HepG2 (cell line): Measurements from ENCODE around the gene NACAD. TPM values are rescaled to one million over a fixed set of nuclear protein-coding genes. Genes with fewer than 3 reads are reported as not detected.
A peak's percentile ranks its signal among the peaks of the same experiment; 100 is the strongest.

ENCODE experiments used
- ATAC-seq: fragments of 200-7000 bp; cut with Tn5 transposase; 3 replicates; pipeline ENCODE4 v1.9.1; 2020; ENCODE audit warnings: mild to moderate bottlenecking, moderate library complexity
- Bru-seq: library from RNA; stranded (reverse); fragments of 400-500 nt; gene quantifications from one replicate; lab custom pipeline; 2021; lab: Mats Ljungman, UMichigan
- BruChase-seq, 2 experiments: library from RNA; stranded (reverse); fragments of 400-500 nt; gene quantifications; one replicate each; lab custom pipeline; 2021; lab: Mats Ljungman, UMichigan
- BruUV-seq: library from RNA; stranded (reverse); fragments of 400-500 nt; replicated peaks from 2 replicates; lab custom pipeline; 2021; lab: Mats Ljungman, UMichigan
- CTCF ChIA-PET: fragments of 300-600 bp; formaldehyde crosslinking; extraction: SDS; loops from one replicate; lab custom pipeline; 2021; ENCODE audit warnings: low total read pairs, inconsistent platforms, low intra/inter-chr PET ratio; lab: Yijun Ruan, JAX
- POLR2A ChIA-PET: fragments of 350-600 bp; sonication (Branson Sonifier 250); formaldehyde crosslinking; loops from one replicate; lab custom pipeline; 2020; ENCODE audit warnings: antibody characterized with exemption, inconsistent platforms; lab: Yijun Ruan, JAX
- DNase-seq: peaks from one replicate; pipeline ENCODE4 v3.0.0-alpha.2; 2015; ENCODE audit warnings: low spot score
- FAIRE-seq: peaks from 3 replicates; lab custom pipeline; 2011; peaks lifted over from hg19 to GRCh38; lab: Jason Lieb, UNC
- H2AFZ ChIP-seq: one replicate; pipeline ENCODE4 v1.6.1; 2011; ENCODE audit warnings: low read length, inconsistent platforms
- H3K27ac ChIP-seq: fragments of 300-600 bp; 3 replicates; pipeline ENCODE4 v1.8.0; 2011; ENCODE audit warnings: mixed run types, mild to moderate bottlenecking, mixed read lengths, low read length, inconsistent platforms; ENCODE audit not compliant: insufficient read depth; ENCODE audit errors: extremely low read length
- H3K27me3 ChIP-seq, 2 experiments: fragments of 200-600 bp in 1 of 2; 2 replicates in 1 of 2; 3 replicates in 1 of 2; pipeline versions ENCODE4 v1.6.0 to v1.8.0; 2011; ENCODE audit warnings: low read length in 2 of 2, mild to moderate bottlenecking in 2 of 2, moderate library complexity in 2 of 2, inconsistent platforms in 1 of 2; ENCODE audit not compliant: insufficient read depth in 2 of 2, control insufficient read depth in 1 of 2
- H3K36me3 ChIP-seq, 2 experiments: fragments of 200-600 bp in 1 of 2; replicated peaks in 1 of 2; 2 replicates in 1 of 2; 3 replicates in 1 of 2; pipeline versions ENCODE4 v1.5.1 to v1.8.0; 2011; ENCODE audit warnings: low read length in 2 of 2, inconsistent platforms in 1 of 2; ENCODE audit not compliant: insufficient read depth in 2 of 2, control insufficient read depth in 1 of 2
- H3K4me1 ChIP-seq: 2 replicates; pipeline ENCODE4 v1.5.1; 2012; ENCODE audit warnings: low read length, inconsistent platforms; ENCODE audit not compliant: insufficient read depth
- H3K4me2 ChIP-seq: 2 replicates; pipeline ENCODE4 v1.6.0; 2011; ENCODE audit warnings: low read depth, low read length, inconsistent platforms
- H3K4me3 ChIP-seq, 3 experiments: fragments of 200-600 bp in 1 of 3; sonication (generic), shearing (Covaris generic) in 1 of 3; replicated peaks in 1 of 3; 2 replicates each; pipeline ENCODE4 v1.5.1; 2011 to 2016; ENCODE audit warnings: low read length in 3 of 3, inconsistent platforms in 2 of 3, low read depth in 2 of 3, mild to moderate bottlenecking in 2 of 3, control low read depth in 1 of 3, mixed read lengths in 1 of 3; ENCODE audit not compliant: insufficient read depth in 1 of 3
- H3K79me2 ChIP-seq: one replicate; pipeline ENCODE4 v1.6.1; 2011; ENCODE audit warnings: low read length, inconsistent platforms; ENCODE audit not compliant: insufficient read depth
- H3K9ac ChIP-seq: 2 replicates; pipeline ENCODE4 v1.6.0; 2011; ENCODE audit warnings: mild to moderate bottlenecking, low read depth, low read length, inconsistent platforms; ENCODE audit not compliant: insufficient read depth
- H3K9me3 ChIP-seq: 2 replicates; pipeline ENCODE4 v1.5.1; 2012; ENCODE audit warnings: mild to moderate bottlenecking, low read length
- H4K20me1 ChIP-seq: 2 replicates; pipeline ENCODE4 v1.6.0; 2011; ENCODE audit warnings: inconsistent platforms, mild to moderate bottlenecking, low read length, moderate library complexity; ENCODE audit not compliant: insufficient read depth
- CREB1 ChIP-seq, 2 experiments: fragments of 450-650 bp in 1 of 2; IDR thresholded peaks; 2 replicates each; pipeline ENCODE4 v1.6.1; 2016 to 2017; ENCODE audit warnings: control low read depth in 1 of 2, mild to moderate bottlenecking in 1 of 2, missing compliant biosample characterization in 1 of 2, missing genetic modification characterization in 1 of 2
- ERF ChIP-seq: IDR thresholded peaks from 2 replicates; pipeline ENCODE4 v1.6.1; 2018; ENCODE audit warnings: missing biosample characterization, missing genetic modification reagents
- FOXK2 ChIP-seq: fragments of 450-650 bp; IDR thresholded peaks from 2 replicates; pipeline ENCODE4 v1.6.1; 2016
- JARID2 ChIP-seq: sonication (generic); formaldehyde crosslinking; IDR thresholded peaks from 2 replicates; pipeline ENCODE4 v1.8.1; 2023; ENCODE audit warnings: missing genetic modification reagents, inconsistent platforms; ENCODE audit not compliant: insufficient replicate concordance
- KAT7 ChIP-seq: IDR thresholded peaks from 2 replicates; pipeline ENCODE4 v1.6.1; 2018; ENCODE audit warnings: borderline replicate concordance, missing compliant biosample characterization
- KDM2A ChIP-seq: sonication (generic); formaldehyde crosslinking; IDR thresholded peaks from 2 replicates; pipeline ENCODE4 v1.4.0; 2020; ENCODE audit warnings: low read depth, missing genetic modification reagents, borderline replicate concordance
- MBD4 ChIP-seq: IDR thresholded peaks from 2 replicates; pipeline ENCODE4 v1.6.1; 2012; ENCODE audit warnings: low read length, inconsistent platforms, borderline replicate concordance
- PATZ1 ChIP-seq: sonication (generic); formaldehyde crosslinking; IDR thresholded peaks from 2 replicates; pipeline ENCODE4 v1.4.0; 2020; ENCODE audit warnings: missing genetic modification reagents
- PCBP1 ChIP-seq: fragments of 200-400 bp; formaldehyde crosslinking; IDR thresholded peaks from 2 replicates; pipeline ENCODE4 v1.6.1; 2017; ENCODE audit warnings: mild to moderate bottlenecking, low read depth, low read length, borderline replicate concordance
- REL ChIP-seq: sonication (generic); formaldehyde crosslinking; conservative IDR thresholded peaks from 2 replicates; pipeline ENCODE4 v1.8.0; 2022; ENCODE audit warnings: mild to moderate bottlenecking, missing genetic modification reagents, moderate library complexity
- ZFAT ChIP-seq: sonication (generic); formaldehyde crosslinking; conservative IDR thresholded peaks from 2 replicates; pipeline ENCODE4 v1.8.1; 2023; ENCODE audit warnings: missing genetic modification reagents, inconsistent platforms
- WGBS: methylation state at CpG from one replicate; pipeline ENCODE4 v1.1.6; 2017; ENCODE audit warnings: low lambda C conversion rate; 5-methylcytosine and 5-hydroxymethylcytosine counted together
- in situ Hi-C: cut with HindIII; loops from 2 replicates; pipeline ENCODE4 v1.10.0; 2017; ENCODE audit warnings: low pct_unique_long_range_greater_than_20kb; ENCODE audit not compliant: extremely low pct_ligation_motif_present
- intact Hi-C: fragments of 100-400 bp; cut with micrococcal nuclease; formaldehyde crosslinking; loops from one replicate; pipeline ENCODE4 v1.10.0; 2022; ENCODE audit not compliant: unreplicated experiment
- long read RNA-seq, 2 experiments: library from RNA in 1 of 2; library from polyadenylated mRNA in 1 of 2; stranded (forward) in 1 of 2; unstranded in 1 of 2; transcript quantifications; one replicate each; pipeline ENCODE4 v2.0.0, GENCODE V29; 2019 to 2022
- polyA minus RNA-seq, 3 experiments: library from RNA; depleted of rRNA, polyadenylated mRNA; stranded (reverse); fragments of >200 nt; gene quantifications; 2 replicates each; pipeline ENCODE4 v1.2.3, GENCODE V29; 2011; ENCODE audit warnings: low replicate concordance in 1 of 3
- polyA plus RNA-seq, 8 experiments: library from polyadenylated mRNA; depleted of rRNA in 3 of 8; stranded (reverse) in 7 of 8; unstranded in 1 of 8; fragments of >200 nt; fragmentation: Illumina TruSeq in 4 of 8; extraction: Trizol in 4 of 8; gene quantifications; 2 replicates each; pipeline versions ENCODE4 v1.2.1 to v1.2.3, GENCODE V29; 2011 to 2016; ENCODE audit warnings: low read depth in 4 of 8, missing spikeins in 1 of 8, mixed read lengths in 1 of 8; ENCODE audit not compliant: insufficient read depth in 1 of 8
- total RNA-seq, 5 experiments: library from RNA; depleted of rRNA; stranded (reverse); fragments of >200 nt; fragmentation: Illumina TruSeq; extraction: Trizol; gene quantifications; 2 replicates each; pipeline ENCODE4 v1.2.3, GENCODE V29; 2016; ENCODE audit warnings: low read depth in 1 of 5

NACAD gene
- total RNA-seq (2016; rRNA removed; fragmentation: Illumina TruSeq; extraction: Trizol): 0.08 TPM in 1 of 2 replicates, not detected in the other
- not detected in 2 replicates for total RNA-seq (2016; cell fraction: cytosol; rRNA removed; fragmentation: Illumina TruSeq; extraction: Trizol; ENCODE audit: low read depth)
- 0.02 and 0.07 TPM in 2 replicates for total RNA-seq (2016; cell fraction: insoluble cytoplasmic fraction; rRNA removed; fragmentation: Illumina TruSeq; extraction: Trizol)
- total RNA-seq (2016; cell fraction: membrane; rRNA removed; fragmentation: Illumina TruSeq; extraction: Trizol): not detected in 2 replicates
- not detected in 2 replicates for total RNA-seq (2016; cell fraction: nucleus; rRNA removed; fragmentation: Illumina TruSeq; extraction: Trizol)
- 0.04 and 0.07 TPM in 2 replicates for polyA plus RNA-seq (2011; rRNA removed)
- polyA plus RNA-seq (2011; cell fraction: cytosol; rRNA removed): 0.04 and 0.06 TPM in 2 replicates
- 0.45 and 0.54 TPM in 2 replicates for polyA plus RNA-seq (2011; cell fraction: nucleus; rRNA removed)
- polyA plus RNA-seq (2012): 0.54 and 0.63 TPM in 2 replicates
- polyA plus RNA-seq (2016; cell fraction: cytosol; fragmentation: Illumina TruSeq; extraction: Trizol; ENCODE audit: low read depth): not detected in 2 replicates
- polyA plus RNA-seq (2016; cell fraction: insoluble cytoplasmic fraction; fragmentation: Illumina TruSeq; extraction: Trizol; ENCODE audit: low read depth): 0.08 TPM in 1 of 2 replicates, not detected in the other
- not detected in 2 replicates for polyA plus RNA-seq (2016; cell fraction: membrane; fragmentation: Illumina TruSeq; extraction: Trizol; ENCODE audit: low read depth)
- polyA plus RNA-seq (2016; cell fraction: nucleus; fragmentation: Illumina TruSeq; extraction: Trizol; ENCODE audit: insufficient read depth, low read depth): 0.15 and 0.89 TPM in 2 replicates
- 0.05 TPM in 1 of 2 replicates, not detected in the other for polyA minus RNA-seq (2011; rRNA and poly(A)+ RNA removed; ENCODE audit: low replicate concordance)
- polyA minus RNA-seq (2011; cell fraction: cytosol; rRNA and poly(A)+ RNA removed): 0.09 and 0.20 TPM in 2 replicates
- polyA minus RNA-seq (2011; cell fraction: nucleus; rRNA and poly(A)+ RNA removed): 0.13 and 0.25 TPM in 2 replicates
- percentile 17 among the genes with signal in this experiment for Bru-seq, nascent RNA
- BruChase-seq, experiment 1, labeled RNA remaining after a 6-hour chase: percentile 19 among the genes with signal in this experiment
- percentile 19 among the genes with signal in this experiment for BruChase-seq, experiment 2, labeled RNA remaining after a 2-hour chase
- long read RNA-seq, experiment 1: 0 reads
- long read RNA-seq, experiment 2: 0 reads

GRCh38 chr7:45088821-45089340, at the start of gene NACAD:
TSS of gene NACAD (minus strand) at chr7:45088969. CDS start at chr7:45088894, 75 bp downstream.
- Histone ChIP-seq H3K36me3 (no peaks in the 10 kb centered on the region), H3K9ac (no peak within 1 kb of the TSS), H3K79me2 (no peaks in the 10 kb centered on the region), H3K4me1 (peaks cover 9% of the 10 kb centered on the region; the same call in 1 of the 2 replicates), H3K27ac (no peak within 1 kb of the TSS), H4K20me1 (no peaks in the 10 kb centered on the region), H3K27me3 (peaks cover 9 to 23% of the 10 kb centered on the region in 2 experiments), H2AFZ (no peak within 1 kb of the TSS), H3K4me2 (peak within 1 kb of the TSS; percentile 42; the same call in 1 of the 2 replicates), H3K9me3 (no peaks in the 10 kb centered on the region), H3K4me3 (peak within 1 kb of the TSS in 2 of 3 experiments; percentile 22 to 50; a peak in 3 of 6 replicates)
- intact Hi-C loops: no loop called here
- ATAC-seq (no peak; the same call in 1 of the 3 replicates), FAIRE-seq (no peak), DNase-seq (no peak)
- in situ Hi-C loops: no loop called here
- ChIA-PET CTCF (no interaction called here), POLR2A (no interaction called here)
- no TSS peak for BruUV-seq
- 20% methylated on average over 1 of the region's 50 CpGs for WGBS
- peak; percentile 47; the same call in 1 of the 2 replicates for TF ChIP-seq PATZ1 (CRISPR knock-in tag)
- TF ChIP-seq REL: no peak
- 0 out of 2 replicates have a peak, but pooled peaks have one; percentile 20 for TF ChIP-seq KDM2A (CRISPR knock-in tag)
- no peak for TF ChIP-seq KAT7 (CRISPR knock-in tag)
- TF ChIP-seq JARID2 (CRISPR knock-in tag): no peak
- TF ChIP-seq CREB1 (IDR thresholded peaks at IDR 0.05): peak; percentile 41; the same call in 1 of the 2 replicates
- no peak for TF ChIP-seq CREB1 (CRISPR knock-in tag; IDR thresholded peaks at IDR 0.05)
- no peak for TF ChIP-seq FOXK2
- TF ChIP-seq ERF (CRISPR knock-in tag): no peak
- TF ChIP-seq ZFAT (CRISPR knock-in tag): no peak
- no peak for TF ChIP-seq MBD4
- TF ChIP-seq PCBP1: no peak
